Hepatocyte (in vitro differentiated cells): ENCODE data around the gene MMP8.
"Not testable (repeated sequence)": the region's sequence is repeated elsewhere in the genome, so short reads cannot be mapped to it uniquely, and the experiment has no call there.

Experiments
- CTCF ChIP-seq: fragments of 200-600 bp; sonication (generic); IDR thresholded peaks from 2 replicates; pipeline ENCODE4 v1.5.1; 2016; ENCODE audit warnings: antibody characterized with exemption, mild to moderate bottlenecking; ENCODE audit not compliant: poor library complexity
- EZH2 ChIP-seq: fragments of 200-600 bp; sonication (generic); IDR thresholded peaks from 2 replicates; pipeline ENCODE4 v1.6.1; 2016; ENCODE audit warnings: antibody characterized with exemption, mild to moderate bottlenecking, borderline replicate concordance

- not testable (repeated sequence) for TF ChIP-seq CTCF, EZH2
Measured at GRCh38 chr11:102746746-102747578, 22.2 kb upstream of the MMP8 start.
